HepG2 (cell line): Measurements from ENCODE around the gene THADA. TPM values are rescaled to one million over a fixed set of nuclear protein-coding genes. Genes with fewer than 3 reads are reported as not detected.

ENCODE experiments used
- ARNT2 ChIP-seq: sonication (generic); formaldehyde crosslinking; IDR thresholded peaks from 2 replicates; pipeline ENCODE4 v1.8.0; 2022; ENCODE audit warnings: mild to moderate bottlenecking, low read depth, missing genetic modification reagents, moderate library complexity
- ATRX ChIP-seq: sonication (generic); formaldehyde crosslinking; IDR thresholded peaks from 2 replicates; pipeline ENCODE4 v1.4.0; 2020; ENCODE audit warnings: missing genetic modification reagents, borderline replicate concordance
- FOXA3 ChIP-seq: IDR thresholded peaks from 2 replicates; pipeline ENCODE4 v1.6.1; 2016; ENCODE audit warnings: missing genetic modification reagents, missing compliant biosample characterization
- NAIF1 ChIP-seq: sonication (generic); formaldehyde crosslinking; IDR thresholded peaks from 2 replicates; pipeline ENCODE4 v1.5.0; 2020; ENCODE audit warnings: mild to moderate bottlenecking, missing genetic modification reagents, borderline replicate concordance
- PITX1 ChIP-seq: sonication (generic); formaldehyde crosslinking; IDR thresholded peaks from 2 replicates; pipeline ENCODE4 v1.5.1; 2020; ENCODE audit warnings: mild to moderate bottlenecking, missing genetic modification reagents
- REST ChIP-seq, 2 experiments: IDR thresholded peaks; 2 replicates each; pipeline ENCODE4 v1.6.1; 2011 to 2012; ENCODE audit warnings: low read length in 2 of 2, borderline replicate concordance in 1 of 2, low read depth in 1 of 2, mild to moderate bottlenecking in 1 of 2, moderate library complexity in 1 of 2
- RFXAP ChIP-seq: sonication (generic); formaldehyde crosslinking; IDR thresholded peaks from 2 replicates; pipeline ENCODE4 v1.4.0; 2020; ENCODE audit warnings: missing genetic modification reagents, borderline replicate concordance
- RXRB ChIP-seq: IDR thresholded peaks from 2 replicates; pipeline ENCODE4 v1.6.1; 2016; ENCODE audit warnings: borderline replicate concordance, missing genetic modification reagents, missing compliant biosample characterization
- SMARCE1 ChIP-seq: fragments of 450-650 bp; IDR thresholded peaks from 2 replicates; pipeline ENCODE4 v1.6.1; 2017; ENCODE audit warnings: borderline replicate concordance
- ZBED4 ChIP-seq: sonication (generic); formaldehyde crosslinking; IDR thresholded peaks from 2 replicates; pipeline ENCODE4 v1.4.0; 2020; ENCODE audit warnings: missing genetic modification reagents, borderline replicate concordance
- ZMYM3 ChIP-seq: sonication (generic); formaldehyde crosslinking; IDR thresholded peaks from 2 replicates; pipeline ENCODE4 v1.5.1; 2020; ENCODE audit warnings: mild to moderate bottlenecking, missing genetic modification reagents
- ZNF512B ChIP-seq: sonication (generic); formaldehyde crosslinking; IDR thresholded peaks from 2 replicates; pipeline ENCODE4 v1.5.1; 2020; ENCODE audit warnings: missing genetic modification reagents, mild to moderate bottlenecking, borderline replicate concordance
- ZNF674 ChIP-seq: sonication (generic); formaldehyde crosslinking; IDR thresholded peaks from 2 replicates; pipeline ENCODE4 v1.5.0; 2020; ENCODE audit warnings: low read depth, mild to moderate bottlenecking, missing genetic modification reagents
- ZNF678 ChIP-seq: sonication (generic); formaldehyde crosslinking; IDR thresholded peaks from 2 replicates; pipeline ENCODE4 v1.4.0; 2020; ENCODE audit warnings: mild to moderate bottlenecking, missing genetic modification reagents
- ZNF704 ChIP-seq: sonication (generic); formaldehyde crosslinking; IDR thresholded peaks from 2 replicates; pipeline ENCODE4 v1.8.1; 2023; ENCODE audit warnings: mild to moderate bottlenecking, inconsistent platforms, moderate library complexity, missing genetic modification reagents, borderline replicate concordance
- ZNF720 ChIP-seq: sonication (generic); formaldehyde crosslinking; IDR thresholded peaks from 2 replicates; pipeline ENCODE4 v1.4.0; 2020; ENCODE audit warnings: missing genetic modification reagents
- ZNF879 ChIP-seq: sonication (generic); formaldehyde crosslinking; IDR thresholded peaks from 2 replicates; pipeline ENCODE4 v1.8.1; 2023; ENCODE audit warnings: missing genetic modification reagents
- polyA plus RNA-seq, 8 experiments: library from polyadenylated mRNA; depleted of rRNA in 3 of 8; stranded (reverse) in 7 of 8; unstranded in 1 of 8; fragments of >200 nt; fragmentation: Illumina TruSeq in 4 of 8; extraction: Trizol in 4 of 8; gene quantifications; 2 replicates each; pipeline versions ENCODE4 v1.2.1 to v1.2.3, GENCODE V29; 2011 to 2016; ENCODE audit warnings: low read depth in 4 of 8, missing spikeins in 1 of 8, mixed read lengths in 1 of 8; ENCODE audit not compliant: insufficient read depth in 1 of 8
- total RNA-seq, 5 experiments: library from RNA; depleted of rRNA; stranded (reverse); fragments of >200 nt; fragmentation: Illumina TruSeq; extraction: Trizol; gene quantifications; 2 replicates each; pipeline ENCODE4 v1.2.3, GENCODE V29; 2016; ENCODE audit warnings: low read depth in 1 of 5

THADA gene
- total and polyA plus RNA-seq, 2 of the 13 experiments (the other 11 are each of a cell fraction or from before 2014, with no cell fraction given), result 12.7 to 21.7 TPM

- TF ChIP-seq RXRB (CRISPR knock-in tag) (peak; percentile 82), REST (IDR thresholded peaks at IDR 0.05; ENCODE audit: borderline replicate concordance in 1 of 2, low read depth in 1 of 2, low read length in 2 of 2) (0 out of 4 replicates have a peak, but pooled peaks of 1 of the 2 experiments have one; percentile 39), ZNF879 (CRISPR knock-in tag) (no peak), RFXAP (CRISPR knock-in tag) (no peak), PITX1 (peak; percentile 91), FOXA3 (peak; percentile 97), ARNT2 (CRISPR knock-in tag) (no peak), ZNF512B (CRISPR knock-in tag) (no peak), ZNF720 (CRISPR knock-in tag) (no peak), ZNF678 (CRISPR knock-in tag) (no peak), ZNF704 (CRISPR knock-in tag) (no peak), ZNF674 (no peak), SMARCE1 (no peak), ZMYM3 (peak; percentile 23; the same call in 1 of the 2 replicates), ZBED4 (no peak; the same call in 1 of the 2 replicates), NAIF1 (peak; percentile 60; the same call in 1 of the 2 replicates), ATRX (no peak)
Measured at GRCh38 chr2:43462866-43463641, 132.8 kb downstream of the THADA start (continued).
